GM18858 (cell line): ENCODE data around the gene MPV17.
"Not testable (repeated sequence)": the region's sequence is repeated elsewhere in the genome, so short reads cannot be mapped to it uniquely, and the experiment has no call there.

Experiments
- ATAC-seq: cut with Tn5 transposase; IDR thresholded peaks from one replicate; pipeline ENCODE4 v1.9.1; 2021; ENCODE audit not compliant: unreplicated experiment

MPV17 gene

GRCh38 chr2:27323596-27324285 is 844 bp upstream of the MPV17 start:
- no peak for ATAC-seq

- ATAC-seq = no peak
Observed at GRCh38 chr2:27322301-27322765, 564 bp downstream of the MPV17 start.

DNA sequence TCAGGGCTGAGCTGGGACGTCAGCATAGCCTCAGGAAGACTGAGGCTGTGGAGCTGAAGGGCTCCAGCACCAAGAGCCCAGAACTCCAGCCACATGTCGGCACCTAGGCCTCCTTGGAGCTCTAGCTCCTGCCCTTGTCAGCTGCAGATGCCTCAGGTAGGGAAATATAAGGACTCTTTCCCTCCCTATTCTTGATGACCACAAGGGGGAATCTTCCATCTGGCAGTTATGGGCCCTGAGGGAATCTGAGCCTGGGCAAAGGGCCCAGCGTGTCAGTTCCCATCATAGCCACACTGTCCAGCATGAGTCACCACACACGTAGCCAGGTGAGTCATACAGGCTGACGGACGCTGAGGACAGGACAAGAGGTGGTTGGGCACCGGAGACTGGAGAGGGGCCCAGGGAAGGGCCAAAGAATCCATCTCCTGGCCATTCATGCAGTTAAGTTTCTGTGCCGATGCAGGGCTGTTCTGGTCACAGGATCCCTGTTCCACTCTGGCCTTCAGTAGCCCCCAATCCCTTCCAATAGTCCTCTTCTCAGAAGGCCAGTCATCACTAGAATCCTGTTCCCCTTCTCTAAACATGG is 1.8 kb downstream of the MPV17 start:
- no peak for ATAC-seq

DNA sequence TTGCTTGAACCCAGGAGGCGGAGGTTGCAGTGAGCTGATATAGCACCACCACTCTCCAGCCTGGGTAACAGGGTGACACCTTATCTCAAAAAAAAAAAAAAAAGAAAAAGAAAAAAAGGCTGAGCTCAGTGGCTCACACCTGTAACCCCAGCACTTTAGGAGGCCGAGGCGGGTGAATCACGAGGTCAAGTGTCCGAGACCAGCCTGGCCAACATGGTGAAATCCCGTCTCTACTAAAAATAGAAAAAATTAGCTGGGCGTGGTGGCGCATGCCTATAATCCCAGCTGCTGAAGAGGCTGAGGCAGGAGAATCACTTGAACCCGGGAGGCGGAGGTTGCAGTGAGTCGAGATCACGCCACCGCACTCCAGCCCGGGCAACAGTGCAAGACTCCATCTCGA is 3.1 kb downstream of the MPV17 start:
- not testable (repeated sequence) for ATAC-seq

DNA sequence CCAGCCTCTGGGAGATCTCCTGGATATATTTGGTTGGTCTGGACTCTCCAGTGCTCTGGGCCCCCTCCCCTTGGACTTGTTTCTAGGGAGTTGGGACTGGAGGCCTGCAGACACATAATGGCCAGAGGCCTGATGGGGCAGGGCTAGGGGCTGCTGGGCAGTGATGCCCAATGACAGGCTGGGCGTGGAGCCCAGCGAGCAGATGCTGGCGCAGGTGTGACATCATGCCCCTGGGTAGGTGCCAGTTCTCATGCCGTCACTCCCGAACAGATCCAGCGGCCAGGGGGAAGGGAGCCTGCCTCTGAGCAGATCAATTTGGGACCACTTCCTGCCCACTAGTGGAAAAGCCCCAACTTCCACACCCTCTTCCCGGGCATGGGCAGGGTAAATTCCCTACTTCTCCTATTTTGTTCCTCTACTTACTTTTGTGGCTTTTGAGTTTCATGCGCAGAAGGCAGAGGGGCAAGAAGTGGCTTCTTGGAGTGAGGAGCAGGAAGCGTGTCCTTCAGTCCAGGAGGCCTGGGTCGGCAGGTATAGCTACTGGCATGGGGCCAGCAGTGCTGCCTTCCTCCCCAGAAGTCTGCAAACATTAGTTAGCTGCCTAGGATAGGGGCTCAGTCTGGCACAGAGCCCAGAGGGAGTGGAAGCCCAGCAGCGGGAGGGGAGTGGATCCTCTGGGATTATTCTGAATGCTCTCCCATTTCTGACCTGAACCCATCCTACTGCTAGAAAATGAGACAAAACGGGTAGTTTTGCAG is 6.1 kb downstream of the MPV17 start:
- no peak for ATAC-seq

DNA sequence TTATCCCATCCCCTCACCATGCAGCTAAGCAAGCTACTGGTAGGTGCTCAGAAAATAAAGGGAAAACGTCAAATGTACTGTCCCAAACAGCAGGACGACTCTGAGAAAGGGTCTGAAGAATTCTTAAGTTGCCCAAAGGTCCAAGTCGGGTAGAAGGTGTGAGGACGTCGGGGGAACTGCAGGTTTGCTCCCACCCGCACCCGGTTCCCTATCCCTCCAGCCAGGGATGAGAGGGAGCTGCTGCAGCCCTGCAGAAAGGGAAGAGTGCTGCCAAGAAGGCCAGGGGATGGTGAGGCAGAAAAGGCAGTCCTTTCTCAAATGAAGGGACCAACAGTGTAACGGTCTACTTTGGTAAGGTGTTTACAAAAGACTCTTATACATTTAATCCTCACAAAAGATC is 7.8 kb downstream of the MPV17 start:
- no peak for ATAC-seq

DNA sequence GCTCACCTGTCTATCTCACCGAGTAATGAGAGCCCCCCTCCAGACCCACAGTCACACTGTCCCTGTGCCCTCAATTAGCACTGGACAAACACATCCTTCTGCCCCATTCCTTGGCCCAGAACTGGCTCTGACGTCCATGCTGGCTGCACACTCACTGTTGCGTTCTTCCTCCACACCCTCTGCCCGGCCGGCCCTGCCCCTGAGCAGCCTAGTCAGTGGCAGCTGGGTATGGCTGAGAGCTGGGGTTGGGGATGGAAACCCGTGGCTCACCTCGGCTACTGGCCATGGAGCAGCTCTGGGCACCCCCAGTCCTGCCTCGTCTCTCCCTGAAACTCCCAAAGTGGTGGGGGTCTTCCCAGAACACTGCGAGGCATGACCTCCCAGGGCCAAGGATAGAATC is 8.2 kb downstream of the MPV17 start:
- no peak for ATAC-seq

DNA sequence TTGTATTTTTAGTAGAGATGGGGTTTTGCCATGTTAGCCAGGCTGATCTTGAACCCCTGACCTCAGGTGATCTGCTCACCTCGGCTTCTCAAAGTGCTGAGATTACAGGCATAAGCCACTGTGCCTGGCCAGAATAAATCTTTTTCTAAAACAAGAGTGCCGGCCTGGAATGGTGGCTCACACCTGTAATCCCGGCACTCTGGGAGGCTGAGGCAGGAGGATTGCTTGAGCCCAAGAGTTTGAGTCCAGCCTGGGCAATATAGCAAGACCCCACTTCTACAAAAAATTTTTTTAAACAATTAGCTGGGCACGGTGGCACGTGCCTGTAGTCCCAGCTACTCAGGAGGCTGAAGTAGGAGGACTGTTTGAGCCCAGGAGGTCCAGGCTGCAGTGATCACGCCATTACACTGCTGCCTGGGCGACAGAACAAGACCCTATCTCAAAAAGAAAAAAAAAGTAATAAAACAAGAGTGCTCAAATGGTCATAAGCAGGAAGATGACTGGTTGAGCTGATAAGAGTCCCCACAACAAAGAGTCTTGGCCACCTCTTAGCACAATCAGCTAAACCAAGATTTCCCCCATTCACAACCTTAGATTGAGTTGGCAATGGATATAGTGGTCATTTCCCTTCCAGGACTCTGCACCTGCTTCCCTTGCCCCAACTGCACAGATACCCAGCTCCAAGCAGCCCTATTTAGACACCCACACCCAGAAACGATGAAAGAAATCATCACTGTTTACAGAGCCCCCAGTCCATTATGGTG is 8.8 kb downstream of the MPV17 start:
- no peak for ATAC-seq

DNA sequence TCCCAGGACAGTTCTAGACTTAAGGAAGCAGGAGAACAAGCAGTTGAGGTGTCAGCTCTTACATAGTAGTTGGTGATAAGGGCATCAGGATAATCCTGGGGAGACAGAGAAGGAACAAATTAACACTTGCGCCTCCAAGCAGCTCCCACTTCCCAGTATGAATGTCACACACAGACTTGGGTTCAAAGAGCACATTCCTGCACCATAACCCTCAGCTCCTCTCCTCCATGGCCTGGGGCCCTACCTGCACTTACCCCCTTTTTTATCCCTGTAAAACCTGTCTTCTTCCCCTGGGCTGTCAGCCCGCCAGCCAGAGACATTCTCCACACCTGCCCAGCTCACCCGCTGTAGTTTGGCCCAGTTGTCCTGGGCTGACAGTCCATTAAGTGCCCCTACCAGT is 10.7 kb downstream of the MPV17 start:
- no peak for ATAC-seq

- ATAC-seq = no peak
Observed at GRCh38 chr2:27309651-27310050, 13.2 kb downstream of the MPV17 start.

GRCh38 chr2:27308359-27308881 is 14.5 kb downstream of the MPV17 start, which contains the start of gene UCN:
UCN (minus strand) TSS chr2:27308445; CDS start chr2:27307895, 550 bp downstream.
- no peak for ATAC-seq

GRCh38 chr2:27307545-27308358 is 15.1 kb downstream of the MPV17 start:
- no peak for ATAC-seq

GRCh38 chr2:27307287-27307544 is 15.7 kb downstream of the MPV17 start:
- ATAC-seq = no peak

GRCh38 chr2:27306573-27307286 is 16.2 kb downstream of the MPV17 start:
- ATAC-seq = no peak

DNA sequence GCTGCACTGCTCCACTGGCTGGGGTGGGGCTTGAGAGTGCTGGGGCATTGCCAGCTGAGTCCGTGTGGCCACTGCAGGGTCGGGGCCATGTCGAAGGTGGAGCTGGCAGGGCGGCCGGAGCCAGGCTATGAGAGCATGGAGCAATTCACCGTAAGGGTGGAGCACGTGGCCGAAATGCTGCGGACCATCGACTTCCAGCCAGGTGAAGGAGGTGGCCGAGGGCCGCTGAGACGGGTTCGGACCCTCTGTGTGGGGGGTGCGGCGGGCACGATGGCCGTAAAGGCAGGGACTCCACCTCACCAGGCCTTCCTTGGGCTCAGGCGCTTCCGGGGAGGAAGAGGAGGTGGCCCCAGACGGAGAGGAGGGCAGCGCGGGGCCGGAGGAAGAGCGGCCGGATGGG is 16.8 kb downstream of the MPV17 start:
- no peak for ATAC-seq

DNA sequence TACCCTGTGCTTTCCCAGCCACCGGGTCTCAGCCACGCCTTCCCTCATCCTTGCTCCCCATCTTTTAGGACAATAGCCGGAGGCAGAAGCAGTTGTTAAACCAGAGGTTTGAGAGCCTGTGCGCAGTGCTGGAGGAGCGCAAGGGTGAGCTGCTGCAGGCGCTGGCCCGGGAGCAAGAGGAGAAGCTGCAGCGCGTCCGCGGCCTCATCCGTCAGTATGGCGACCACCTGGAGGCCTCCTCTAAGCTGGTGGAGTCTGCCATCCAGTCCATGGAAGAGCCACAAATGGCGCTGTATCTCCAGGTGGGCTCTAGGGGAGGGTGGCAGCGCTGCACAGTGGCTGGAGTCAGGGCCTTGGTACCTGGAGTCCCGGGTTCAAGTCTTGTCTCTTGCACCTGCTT is 17.4 kb downstream of the MPV17 start:
- ATAC-seq = no peak

DNA sequence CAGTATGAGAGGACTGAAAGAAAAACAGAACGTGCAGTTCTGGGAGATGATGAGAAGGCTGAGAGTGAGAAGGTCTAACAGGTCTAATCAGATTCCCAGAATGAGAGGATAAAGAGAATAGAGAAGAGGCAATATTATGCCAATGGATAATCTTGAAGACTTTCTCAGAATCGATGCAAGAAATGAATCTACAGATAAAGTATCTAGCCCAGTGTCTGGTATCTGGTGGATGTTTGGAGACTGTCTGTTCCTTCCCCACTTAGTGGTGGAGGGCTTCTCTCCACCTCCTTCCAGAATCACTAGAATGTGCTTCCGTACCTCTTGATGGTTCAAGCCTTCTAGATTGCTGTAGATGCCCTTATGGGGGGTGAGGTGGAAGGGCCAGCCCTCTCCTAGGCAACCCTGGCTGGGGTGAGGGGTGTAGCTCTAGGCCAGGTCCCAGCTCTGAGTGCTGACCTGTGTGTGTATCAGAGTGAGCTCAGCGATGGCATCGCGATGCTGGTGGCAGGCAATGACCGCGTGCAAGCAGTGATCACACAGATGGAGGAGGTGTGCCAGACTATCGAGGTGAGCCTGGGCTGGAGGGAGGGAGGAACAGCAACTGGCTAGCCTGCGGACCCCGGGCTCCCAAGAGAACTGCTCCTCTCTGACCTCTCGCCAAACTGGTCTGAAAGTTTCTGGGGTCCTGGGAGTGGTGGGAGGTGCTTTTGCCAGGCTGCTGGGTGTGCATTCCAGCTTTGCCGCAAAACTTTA is 18.2 kb downstream of the MPV17 start:
- no peak for ATAC-seq

- ATAC-seq = no peak
Observed at GRCh38 chr2:27303093-27304025, 19.5 kb downstream of the MPV17 start.
